Sigmoid colon (tissue), 7 donors: Measurements from ENCODE around the gene PRKAA1. TPM values are rescaled to one million over a fixed set of nuclear protein-coding genes. Genes with fewer than 3 reads are reported as not detected.

Source experiments
- DNase-seq: peaks from one replicate; pipeline ENCODE4 v3.0.0-alpha.2; 2019
- H3K27ac ChIP-seq, 4 donors: fragments of 200-600 bp; sonication (generic); one replicate each; pipeline ENCODE4 v1.5.1; 2016 to 2019; ENCODE audit warnings: mild to moderate bottlenecking in 1 of 4
- H3K27me3 ChIP-seq, 3 donors: fragments of 200-600 bp; sonication (generic); one replicate each; pipeline ENCODE4 v1.5.1; 2019; ENCODE audit warnings: mild to moderate bottlenecking in 1 of 3
- H3K36me3 ChIP-seq, 4 donors: fragments of 200-600 bp; sonication (generic); one replicate each; pipeline ENCODE4 v1.5.1; 2016 to 2019
- H3K4me1 ChIP-seq, 4 donors: fragments of 200-600 bp; sonication (generic); one replicate each; pipeline ENCODE4 v1.5.1; 2017 to 2019
- H3K4me3 ChIP-seq, 4 donors: fragments of 200-600 bp; sonication (generic); one replicate each; pipeline ENCODE4 v1.5.1; 2017 to 2019; ENCODE audit warnings: mild to moderate bottlenecking in 2 of 4, moderate library complexity in 1 of 4
- H3K9me3 ChIP-seq, 4 donors: fragments of 200-600 bp in 3 of 4; sonication (generic) in 3 of 4; one replicate each; pipeline versions ENCODE4 v1.5.1 to v1.6.1; 2013 to 2019
- EP300 ChIP-seq, 4 donors: sonication (generic); formaldehyde crosslinking; IDR thresholded peaks; one replicate each; pipeline ENCODE4 v1.6.1; 2017; ENCODE audit warnings: antibody characterized with exemption in 4 of 4
- POLR2A ChIP-seq, 2 donors: fragments of 450-650 bp; IDR thresholded peaks; one replicate each; pipeline ENCODE4 v1.6.1; 2016; ENCODE audit warnings: antibody characterized with exemption in 2 of 2, mild to moderate bottlenecking in 2 of 2, moderate library complexity in 2 of 2
- POLR2AphosphoS5 ChIP-seq, 4 donors: sonication (generic); formaldehyde crosslinking; IDR thresholded peaks; one replicate each; pipeline ENCODE4 v1.6.1; 2017; ENCODE audit warnings: antibody characterized with exemption in 4 of 4
- WGBS, 2 donors: extraction: QIAGEN DNeasy Blood & Tissue Kit; methylation state at CpG; one replicate each; pipeline ENCODE4 v1.1.7; 2013; 5-methylcytosine and 5-hydroxymethylcytosine counted together
- intact Hi-C: fragments of 100-400 bp; cut with DNase I; formaldehyde crosslinking; loops from one replicate; pipeline ENCODE4 v1.15.1; 2023
- polyA plus RNA-seq, 3 donors: library from polyadenylated mRNA; stranded (reverse); fragments of 200-250 nt; gene quantifications; one replicate each; pipeline ENCODE4 v1.2.3, GENCODE V29; 2013
- total RNA-seq, 4 donors: library from RNA; depleted of rRNA; stranded (reverse); fragments of >200 nt; gene quantifications; one replicate each; pipeline ENCODE4 v1.1.0, GENCODE V29; 2016
- TF ChIP-seq, protein P1 (sequence below), 4 experiments: fragments of 450-650 bp in 3 of 4; fragments of 200-600 bp in 1 of 4; IDR thresholded peaks; one replicate each; pipeline ENCODE4 v1.5.1; 2016 to 2019; ENCODE audit warnings: antibody characterized with exemption in 4 of 4, mild to moderate bottlenecking in 3 of 4, moderate library complexity in 2 of 4
- donor health status: healthy with polysubstance abuse.
- donor health status: Bipolar disorder and iron deficiency.
- donor health status: healthy.

The PRKAA1 gene
- total and polyA plus RNA-seq, 7 donors, result 27.0 to 98.4 (median 63.4) TPM

GRCh38 chr5:40842351-40842750 lies 44.2 kb upstream of the PRKAA1 start:
- Histone ChIP-seq H3K9me3 (no peaks in the 10 kb centered on the region), H3K27me3 (no peaks in the 10 kb centered on the region), H3K36me3 (no peaks in the 10 kb centered on the region), H3K27ac (peak overlapping the region in 2 of 4 donors; percentile 50 to 69), H3K4me1 (no peaks in the 10 kb centered on the region), H3K4me3 (peak overlapping the region in 3 of 4 donors; percentile 28 to 35 (median 31))
- 73 to 79% methylated on average over 2 of the region's 2 CpGs for WGBS, 2 donors
- intact Hi-C loops, result no loop called here
- TF ChIP-seq POLR2AphosphoS5 (IDR thresholded peaks at IDR 0.05) (no peak), EP300 (IDR thresholded peaks at IDR 0.05) (no peak), POLR2A (IDR thresholded peaks at IDR 0.05) (no peak)
- TF ChIP-seq, protein P1, sequence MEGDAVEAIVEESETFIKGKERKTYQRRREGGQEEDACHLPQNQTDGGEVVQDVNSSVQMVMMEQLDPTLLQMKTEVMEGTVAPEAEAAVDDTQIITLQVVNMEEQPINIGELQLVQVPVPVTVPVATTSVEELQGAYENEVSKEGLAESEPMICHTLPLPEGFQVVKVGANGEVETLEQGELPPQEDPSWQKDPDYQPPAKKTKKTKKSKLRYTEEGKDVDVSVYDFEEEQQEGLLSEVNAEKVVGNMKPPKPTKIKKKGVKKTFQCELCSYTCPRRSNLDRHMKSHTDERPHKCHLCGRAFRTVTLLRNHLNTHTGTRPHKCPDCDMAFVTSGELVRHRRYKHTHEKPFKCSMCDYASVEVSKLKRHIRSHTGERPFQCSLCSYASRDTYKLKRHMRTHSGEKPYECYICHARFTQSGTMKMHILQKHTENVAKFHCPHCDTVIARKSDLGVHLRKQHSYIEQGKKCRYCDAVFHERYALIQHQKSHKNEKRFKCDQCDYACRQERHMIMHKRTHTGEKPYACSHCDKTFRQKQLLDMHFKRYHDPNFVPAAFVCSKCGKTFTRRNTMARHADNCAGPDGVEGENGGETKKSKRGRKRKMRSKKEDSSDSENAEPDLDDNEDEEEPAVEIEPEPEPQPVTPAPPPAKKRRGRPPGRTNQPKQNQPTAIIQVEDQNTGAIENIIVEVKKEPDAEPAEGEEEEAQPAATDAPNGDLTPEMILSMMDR (IDR thresholded peaks at IDR 0.05), result no peak
- DNase-seq, result no peak

- TF ChIP-seq POLR2AphosphoS5 (IDR thresholded peaks at IDR 0.05), result no peak
- H3K4me3 ChIP-seq, result peak within 1 kb of the TSS; percentile 4 to 35 (median 30)
- H3K9me3 ChIP-seq, result no peaks in the 10 kb centered on the region
- H3K27ac ChIP-seq, result peak within 1 kb of the TSS; percentile 31 to 69 (median 50)
- H3K27me3 ChIP-seq, result no peaks in the 10 kb centered on the region
- intact Hi-C loops, result no loop called here
- no peaks in the 10 kb centered on the region for H3K36me3 ChIP-seq
- WGBS, 2 donors, result 33 to 52% methylated on average over 9 of the region's 9 CpGs
- no peak for DNase-seq
- H3K4me1 ChIP-seq, result peaks cover 0 to 2% (median 0%) of the 10 kb centered on the region in 4 donors
Measured at GRCh38 chr5:40841068-40841805, 43.1 kb upstream of the PRKAA1 start, which contains the start of gene CARD6. TSS of gene CARD6 (plus strand) at chr5:40841367. CDS start at chr5:40841383, 16 bp downstream.

- H3K4me3 ChIP-seq, result no peak overlapping the region
- H3K36me3 ChIP-seq, result peaks cover 0 to 9% (median 8%) of the 10 kb centered on the region in 4 donors
- intact Hi-C loops, result loop anchor here (10.0 kb wide), 1 partner anchor 1087 kb away; the partner anchor contains the start of gene FBXO4
- no peaks in the 10 kb centered on the region for H3K27me3 ChIP-seq
- H3K4me1 ChIP-seq, result peaks cover 0 to 26% (median 13%) of the 10 kb centered on the region in 4 donors
- DNase-seq, result no peak
- no peaks in the 10 kb centered on the region for H3K9me3 ChIP-seq
- H3K27ac ChIP-seq, result no peak overlapping the region
- WGBS, 2 donors, result 90 to 92% methylated on average over 6 of the region's 6 CpGs
- TF ChIP-seq EP300 (IDR thresholded peaks at IDR 0.05), result no peak
- TF ChIP-seq, protein P1 (IDR thresholded peaks at IDR 0.05), result no peak
- TF ChIP-seq POLR2AphosphoS5 (IDR thresholded peaks at IDR 0.05), result no peak
- TF ChIP-seq POLR2A (IDR thresholded peaks at IDR 0.05), result no peak
Measured at GRCh38 chr5:40838086-40838485, 39.9 kb upstream of the PRKAA1 start.

GRCh38 chr5:40834849-40835787 lies 36.9 kb upstream of the PRKAA1 start, which contains the start of gene RPL37:
TSS of gene RPL37 (minus strand) at chr5:40835222. CDS start at chr5:40835185, 37 bp downstream.
- peaks cover 0 to 34% (median 16%) of the 10 kb centered on the region in 4 donors for H3K4me1 ChIP-seq
- WGBS, 2 donors, result 6 to 13% methylated on average over 61 of the region's 61 CpGs
- H3K27me3 ChIP-seq, result no peaks in the 10 kb centered on the region
- H3K4me3 ChIP-seq, result peak within 1 kb of the TSS; percentile 50 to 75 (median 58)
- H3K9me3 ChIP-seq, result no peaks in the 10 kb centered on the region
- H3K36me3 ChIP-seq, result peaks cover 0 to 38% (median 32%) of the 10 kb centered on the region in 4 donors
- peak; percentile 78 to 82 for TF ChIP-seq POLR2A (IDR thresholded peaks at IDR 0.05)
- TF ChIP-seq EP300 (IDR thresholded peaks at IDR 0.05), result peak in 1 of 4 donors; percentile 25
- TF ChIP-seq, protein P1 (IDR thresholded peaks at IDR 0.05), result no peak
- TF ChIP-seq POLR2AphosphoS5 (IDR thresholded peaks at IDR 0.05), result peak; percentile 94 to 98 (median 96)
- intact Hi-C loops, result loop anchor here (1.0 to 10.0 kb wide), 3 partner anchors 37 to 1090 kb away; partner anchors contain the start of genes FBXO4, PRKAA1 and TTC33
- peak within 1 kb of the TSS; percentile 88 to 97 (median 95) for H3K27ac ChIP-seq
- DNase-seq, result peak; percentile 98
